ENCODE results near the gene OLIG2.

The OLIG2 gene

GRCh38 chr21:33033961-33034413 is 8.3 kb downstream of the OLIG2 start:
- no peak for DNase-seq

- no peak for DNase-seq
Measured at GRCh38 chr21:33035147-33035546, 9.4 kb downstream of the OLIG2 start.

GRCh38 chr21:33036430-33037162 is 10.9 kb downstream of the OLIG2 start:
- no peak for DNase-seq

GRCh38 chr21:33037501-33037900 is 11.8 kb downstream of the OLIG2 start:
- no peak for DNase-seq

- DNase-seq, result no peak
Measured at GRCh38 chr21:33039536-33039935, 13.8 kb downstream of the OLIG2 start.

- no peak for DNase-seq
Measured at GRCh38 chr21:33040215-33040614, 14.5 kb downstream of the OLIG2 start.

- no peak for DNase-seq
Measured at GRCh38 chr21:33041981-33042380, 16.2 kb downstream of the OLIG2 start.

GRCh38 chr21:33042812-33043211 is 17.1 kb downstream of the OLIG2 start:
- DNase-seq, result no peak

GRCh38 chr21:33046455-33046854 is 20.7 kb downstream of the OLIG2 start:
- no peak for DNase-seq

GRCh38 chr21:33047231-33047630 is 21.5 kb downstream of the OLIG2 start:
- no peak for DNase-seq

GRCh38 chr21:33051925-33052324 is 26.2 kb downstream of the OLIG2 start:
- DNase-seq, result no peak

- no peak for DNase-seq
Measured at GRCh38 chr21:33053951-33054350, 28.2 kb downstream of the OLIG2 start.

GRCh38 chr21:33055991-33056390 is 30.3 kb downstream of the OLIG2 start:
- DNase-seq, result no peak

GRCh38 chr21:33057385-33057940 is 31.7 kb downstream of the OLIG2 start:
- no peak for DNase-seq

GRCh38 chr21:33058527-33058926 is 32.8 kb downstream of the OLIG2 start:
- no peak for DNase-seq

- no peak for DNase-seq
Measured at GRCh38 chr21:33058957-33059356, 33.2 kb downstream of the OLIG2 start.

GRCh38 chr21:33059380-33059841 is 33.7 kb downstream of the OLIG2 start:
- DNase-seq, result no peak

GRCh38 chr21:33061233-33061632 is 35.5 kb downstream of the OLIG2 start:
- no peak for DNase-seq

- DNase-seq, result no peak
Measured at GRCh38 chr21:33063375-33063883, 37.7 kb downstream of the OLIG2 start.

- DNase-seq, result no peak
Measured at GRCh38 chr21:33063907-33064622, 38.3 kb downstream of the OLIG2 start.

GRCh38 chr21:33064623-33065390 is 39.1 kb downstream of the OLIG2 start:
- no peak for DNase-seq

GRCh38 chr21:33067043-33067442 is 41.3 kb downstream of the OLIG2 start:
- DNase-seq, result no peak

GRCh38 chr21:33067457-33067856 is 41.7 kb downstream of the OLIG2 start:
- DNase-seq, result no peak
